ENCODE measurements around the gene CD36. TPM values are rescaled to one million over a fixed set of nuclear protein-coding genes. Genes with fewer than 3 reads are reported as not detected.

CD36 gene
- total and polyA plus RNA-seq, 2 donors (not counting 3 experiments of a cell fraction or from before 2014, with no cell fraction given): 0.58 to 0.87 TPM

DNA sequence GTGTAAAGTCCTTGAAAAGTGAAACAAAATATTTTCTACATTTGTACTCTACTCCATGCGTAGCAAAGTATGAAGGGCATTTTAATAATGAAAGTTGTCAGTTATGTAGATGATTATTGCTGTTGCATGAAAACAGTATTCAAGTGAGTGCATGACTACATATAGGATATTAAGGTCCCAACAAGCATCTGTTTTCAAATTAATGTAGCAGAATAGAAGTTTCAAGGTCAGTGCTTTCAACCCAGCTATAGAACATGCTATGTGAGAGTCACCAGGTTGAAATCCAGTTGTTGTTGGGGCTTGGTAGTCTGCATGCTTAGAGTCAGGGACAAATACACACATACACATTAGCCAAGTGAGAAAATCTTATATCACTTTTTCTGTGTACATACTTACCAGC is 14.8 kb downstream of the CD36 start:
- no peak for TF ChIP-seq GATA2 (IDR thresholded peaks at IDR 0.05; ENCODE audit: insufficient read depth, insufficient read length, low read depth, low read length)
- no peak for TF ChIP-seq MAX (IDR thresholded peaks at IDR 0.05; ENCODE audit: insufficient read depth, insufficient read length)
- TF ChIP-seq, protein P1, sequence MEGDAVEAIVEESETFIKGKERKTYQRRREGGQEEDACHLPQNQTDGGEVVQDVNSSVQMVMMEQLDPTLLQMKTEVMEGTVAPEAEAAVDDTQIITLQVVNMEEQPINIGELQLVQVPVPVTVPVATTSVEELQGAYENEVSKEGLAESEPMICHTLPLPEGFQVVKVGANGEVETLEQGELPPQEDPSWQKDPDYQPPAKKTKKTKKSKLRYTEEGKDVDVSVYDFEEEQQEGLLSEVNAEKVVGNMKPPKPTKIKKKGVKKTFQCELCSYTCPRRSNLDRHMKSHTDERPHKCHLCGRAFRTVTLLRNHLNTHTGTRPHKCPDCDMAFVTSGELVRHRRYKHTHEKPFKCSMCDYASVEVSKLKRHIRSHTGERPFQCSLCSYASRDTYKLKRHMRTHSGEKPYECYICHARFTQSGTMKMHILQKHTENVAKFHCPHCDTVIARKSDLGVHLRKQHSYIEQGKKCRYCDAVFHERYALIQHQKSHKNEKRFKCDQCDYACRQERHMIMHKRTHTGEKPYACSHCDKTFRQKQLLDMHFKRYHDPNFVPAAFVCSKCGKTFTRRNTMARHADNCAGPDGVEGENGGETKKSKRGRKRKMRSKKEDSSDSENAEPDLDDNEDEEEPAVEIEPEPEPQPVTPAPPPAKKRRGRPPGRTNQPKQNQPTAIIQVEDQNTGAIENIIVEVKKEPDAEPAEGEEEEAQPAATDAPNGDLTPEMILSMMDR (IDR thresholded peaks at IDR 0.05; ENCODE audit: extremely low read depth in 1 of 2, insufficient read depth in 1 of 2, low read depth in 1 of 2, low read length in 2 of 2): no peak
- TF ChIP-seq FOS (IDR thresholded peaks at IDR 0.05; ENCODE audit: borderline replicate concordance, insufficient read depth, low read length): no peak
- TF ChIP-seq POLR2A (IDR thresholded peaks at IDR 0.05; ENCODE audit: low read depth, low read length): no peak
- TF ChIP-seq JUN (IDR thresholded peaks at IDR 0.05; ENCODE audit: borderline replicate concordance, insufficient read depth, insufficient read length, low read depth): no peak
- no peak for TF ChIP-seq POLR2AphosphoS5 (IDR thresholded peaks at IDR 0.05; ENCODE audit: insufficient read depth, low read depth, low read length)
- TF ChIP-seq EZH2 (IDR thresholded peaks at IDR 0.05; ENCODE audit: borderline replicate concordance, low read depth, low read length, severe bottlenecking): no peak
- TF ChIP-seq MYC (IDR thresholded peaks at IDR 0.05; ENCODE audit: low read depth, low read length): no peak
- intact Hi-C loops (cut with micrococcal nuclease) (no loop called here), dilution Hi-C loops (cut with MboI; ENCODE audit: extremely low pct_ligation_motif_present, low sequenced_read_pairs) (no loop called here)
- Histone ChIP-seq H3K9ac (replicated peaks; ENCODE audit: extremely low read depth, insufficient read depth, low read length) (no peak overlapping the region), H3K4me2 (ENCODE audit: insufficient read depth, low read length) (no peak overlapping the region), H3K4me1 (ENCODE audit: control insufficient read depth, extremely low read depth, insufficient read depth, low read length) (no peaks in the 10 kb centered on the region), H3K9me1 (replicated peaks; ENCODE audit: control insufficient read depth, extremely low read depth, insufficient read depth, low read length) (no peaks in the 10 kb centered on the region), H3K27ac (ENCODE audit: insufficient read depth, low read depth, low read length) (no peak overlapping the region), H3K27me3 (ENCODE audit: control insufficient read depth in 2 of 2, insufficient read depth in 2 of 2, low read length in 2 of 2) (no peaks in the 10 kb centered on the region), H3K36me3 (ENCODE audit: control insufficient read depth in 2 of 2, extremely low read depth in 1 of 2, insufficient read depth in 2 of 2, low read length in 2 of 2) (no peaks in the 10 kb centered on the region), H3K4me3 (replicated peaks in 1 of 3; ENCODE audit: insufficient read depth in 1 of 3, low read depth in 1 of 3, low read length in 3 of 3) (no peak overlapping the region), H3K9me3 (replicated peaks; ENCODE audit: control insufficient read depth, insufficient read depth, low read length) (no peaks in the 10 kb centered on the region), H3K79me2 (ENCODE audit: control insufficient read depth, insufficient read depth, low read length) (no peaks in the 10 kb centered on the region), H2AFZ (ENCODE audit: low read depth, low read length) (no peak overlapping the region), H4K20me1 (replicated peaks; ENCODE audit: control insufficient read depth, extremely low read depth, insufficient read depth, low read length) (no peaks in the 10 kb centered on the region)
- DNase-seq (ENCODE audit: low read depth, low spot score) (no peak), FAIRE-seq (no peak)
- no TSS peak for BruUV-seq (replicated peaks)
- ChIA-PET CTCF (no interaction called here), POLR2A (no interaction called here)
